Esophagus squamous epithelium (tissue), 4 donors: ENCODE data around the gene CFAP70.

Experiments
- POLR2A ChIP-seq, 4 donors: fragments of 450-650 bp; IDR thresholded peaks; one replicate each; pipeline ENCODE4 v1.6.1; 2017; ENCODE audit warnings: antibody characterized with exemption in 4 of 4, mild to moderate bottlenecking in 4 of 4, moderate library complexity in 3 of 4
- TF ChIP-seq, protein P1 (sequence below), 6 experiments: fragments of 450-650 bp in 4 of 6; fragments of 200-600 bp in 2 of 6; sonication (generic) in 2 of 6; IDR thresholded peaks; one replicate each; pipeline ENCODE4 v1.5.1; 2016 to 2019; ENCODE audit warnings: antibody characterized with exemption in 6 of 6, mild to moderate bottlenecking in 4 of 6, moderate library complexity in 4 of 6

DNA sequence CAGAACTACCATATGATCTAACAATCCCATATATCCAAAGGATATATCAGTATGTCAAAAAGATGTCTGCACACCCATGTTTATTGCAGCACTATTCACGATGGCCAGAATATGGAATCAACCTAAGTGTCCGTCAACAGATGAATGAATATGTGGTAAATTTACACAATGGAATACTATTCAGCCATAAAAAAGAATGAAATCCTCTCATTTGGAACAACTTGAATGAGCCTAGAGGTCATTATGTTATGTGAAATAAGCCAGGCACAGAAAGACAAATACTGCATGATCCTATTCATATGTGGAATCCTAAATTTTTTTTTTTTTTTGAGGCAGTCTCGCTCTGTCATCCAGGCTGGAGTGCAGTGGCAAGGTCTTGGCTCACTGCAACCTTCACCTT, 6.3 kb upstream of the CFAP70 start:
- TF ChIP-seq, protein P1, sequence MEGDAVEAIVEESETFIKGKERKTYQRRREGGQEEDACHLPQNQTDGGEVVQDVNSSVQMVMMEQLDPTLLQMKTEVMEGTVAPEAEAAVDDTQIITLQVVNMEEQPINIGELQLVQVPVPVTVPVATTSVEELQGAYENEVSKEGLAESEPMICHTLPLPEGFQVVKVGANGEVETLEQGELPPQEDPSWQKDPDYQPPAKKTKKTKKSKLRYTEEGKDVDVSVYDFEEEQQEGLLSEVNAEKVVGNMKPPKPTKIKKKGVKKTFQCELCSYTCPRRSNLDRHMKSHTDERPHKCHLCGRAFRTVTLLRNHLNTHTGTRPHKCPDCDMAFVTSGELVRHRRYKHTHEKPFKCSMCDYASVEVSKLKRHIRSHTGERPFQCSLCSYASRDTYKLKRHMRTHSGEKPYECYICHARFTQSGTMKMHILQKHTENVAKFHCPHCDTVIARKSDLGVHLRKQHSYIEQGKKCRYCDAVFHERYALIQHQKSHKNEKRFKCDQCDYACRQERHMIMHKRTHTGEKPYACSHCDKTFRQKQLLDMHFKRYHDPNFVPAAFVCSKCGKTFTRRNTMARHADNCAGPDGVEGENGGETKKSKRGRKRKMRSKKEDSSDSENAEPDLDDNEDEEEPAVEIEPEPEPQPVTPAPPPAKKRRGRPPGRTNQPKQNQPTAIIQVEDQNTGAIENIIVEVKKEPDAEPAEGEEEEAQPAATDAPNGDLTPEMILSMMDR (IDR thresholded peaks at IDR 0.05): no peak
- TF ChIP-seq POLR2A (IDR thresholded peaks at IDR 0.05): no peak
